Caco-2 (cell line): ENCODE measurements around the gene MT1A. TPM values are rescaled to one million over a fixed set of nuclear protein-coding genes. Genes with fewer than 3 reads are reported as not detected.

Experiments used
- BruUV-seq: library from RNA; stranded (reverse); fragments of 400-500 nt; replicated peaks from 2 replicates; lab custom pipeline; 2021; lab: Mats Ljungman, UMichigan
- CTCF ChIA-PET: fragments of 300-600 bp; sonication (Branson Sonifier 250); formaldehyde crosslinking; loops from one replicate; lab custom pipeline; 2022; ENCODE audit warnings: antibody characterized with exemption; lab: Charles Lee
- POLR2A ChIA-PET: fragments of 300-600 bp; sonication (Branson Sonifier 250); formaldehyde crosslinking; loops from one replicate; lab custom pipeline; 2022; ENCODE audit warnings: antibody characterized with exemption; lab: Charles Lee
- DNase-seq, 2 experiments: peaks; one replicate each; pipeline versions ENCODE4 v3.0.0 to v3.0.0-alpha.2; 2020 to 2022
- H3K27me3 ChIP-seq: replicated peaks from 2 replicates; pipeline ENCODE4 v1.6.0; 2011; ENCODE audit warnings: low read length; ENCODE audit not compliant: control insufficient read depth, insufficient read depth
- H3K36me3 ChIP-seq: 2 replicates; pipeline ENCODE4 v1.5.1; 2011; ENCODE audit warnings: low read length; ENCODE audit not compliant: control insufficient read depth, insufficient read depth
- H3K4me1 ChIP-seq: fragments of 250-450 bp; sonication (Bioruptor Pico); 2 replicates; pipeline ENCODE4 v1.5.1; 2020; ENCODE audit warnings: mild to moderate bottlenecking
- H3K4me3 ChIP-seq: 2 replicates; pipeline ENCODE4 v1.5.1; 2011; ENCODE audit warnings: low read depth, mild to moderate bottlenecking, control low read depth, low read length
- H3K9me3 ChIP-seq: fragments of 250-450 bp; sonication (Bioruptor Pico); 2 replicates; pipeline ENCODE4 v1.5.1; 2020; ENCODE audit warnings: mild to moderate bottlenecking, moderate library complexity
- H3K27ac Mint-ChIP-seq: one replicate; pipeline ENCODE4 v1.8.0; 2022; ENCODE audit warnings: mixed read lengths; ENCODE audit not compliant: unreplicated experiment
- H3K27me3 Mint-ChIP-seq: one replicate; pipeline ENCODE4 v1.8.0; 2022; ENCODE audit warnings: mixed read lengths; ENCODE audit not compliant: insufficient read depth, unreplicated experiment
- H3K36me3 Mint-ChIP-seq: one replicate; pipeline ENCODE4 v1.8.0; 2022; ENCODE audit warnings: mild to moderate bottlenecking, mixed read lengths; ENCODE audit not compliant: insufficient read depth, unreplicated experiment
- H3K4me1 Mint-ChIP-seq: one replicate; pipeline ENCODE4 v1.8.0; 2022; ENCODE audit warnings: low read depth, mixed read lengths; ENCODE audit not compliant: unreplicated experiment
- H3K4me3 Mint-ChIP-seq: one replicate; pipeline ENCODE4 v1.8.0; 2022; ENCODE audit warnings: mild to moderate bottlenecking, moderate library complexity, mixed read lengths; ENCODE audit not compliant: unreplicated experiment
- H3K9me3 Mint-ChIP-seq: one replicate; pipeline ENCODE4 v1.8.0; 2022; ENCODE audit warnings: mixed read lengths; ENCODE audit not compliant: unreplicated experiment
- intact Hi-C: fragments of 100-400 bp; cut with micrococcal nuclease; formaldehyde crosslinking; loops from one replicate; pipeline ENCODE4 v1.10.0; 2022; ENCODE audit not compliant: unreplicated experiment
- total RNA-seq: library from RNA; stranded (reverse); gene quantifications from 2 replicates; pipeline ENCODE4 v1.2.3, GENCODE V29; 2022
- TF ChIP-seq, protein P1 (sequence below), 2 experiments: fragments of 200-600 bp in 1 of 2; IDR thresholded peaks; 1 replicate in 1 of 2; 2 replicates in 1 of 2; pipeline versions ENCODE4 v1.5.1 to v1.8.0; 2011 to 2022; ENCODE audit warnings: antibody characterized with exemption in 1 of 2, control low read depth in 1 of 2, inconsistent platforms in 1 of 2, low read depth in 1 of 2, low read length in 1 of 2, mild to moderate bottlenecking in 1 of 2, moderate library complexity in 1 of 2; ENCODE audit not compliant: insufficient read depth in 1 of 2, severe bottlenecking in 1 of 2, unreplicated experiment in 1 of 2

MT1A gene
- total RNA-seq, 1 experiment from 2014 or later, result 2.5 TPM

DNA sequence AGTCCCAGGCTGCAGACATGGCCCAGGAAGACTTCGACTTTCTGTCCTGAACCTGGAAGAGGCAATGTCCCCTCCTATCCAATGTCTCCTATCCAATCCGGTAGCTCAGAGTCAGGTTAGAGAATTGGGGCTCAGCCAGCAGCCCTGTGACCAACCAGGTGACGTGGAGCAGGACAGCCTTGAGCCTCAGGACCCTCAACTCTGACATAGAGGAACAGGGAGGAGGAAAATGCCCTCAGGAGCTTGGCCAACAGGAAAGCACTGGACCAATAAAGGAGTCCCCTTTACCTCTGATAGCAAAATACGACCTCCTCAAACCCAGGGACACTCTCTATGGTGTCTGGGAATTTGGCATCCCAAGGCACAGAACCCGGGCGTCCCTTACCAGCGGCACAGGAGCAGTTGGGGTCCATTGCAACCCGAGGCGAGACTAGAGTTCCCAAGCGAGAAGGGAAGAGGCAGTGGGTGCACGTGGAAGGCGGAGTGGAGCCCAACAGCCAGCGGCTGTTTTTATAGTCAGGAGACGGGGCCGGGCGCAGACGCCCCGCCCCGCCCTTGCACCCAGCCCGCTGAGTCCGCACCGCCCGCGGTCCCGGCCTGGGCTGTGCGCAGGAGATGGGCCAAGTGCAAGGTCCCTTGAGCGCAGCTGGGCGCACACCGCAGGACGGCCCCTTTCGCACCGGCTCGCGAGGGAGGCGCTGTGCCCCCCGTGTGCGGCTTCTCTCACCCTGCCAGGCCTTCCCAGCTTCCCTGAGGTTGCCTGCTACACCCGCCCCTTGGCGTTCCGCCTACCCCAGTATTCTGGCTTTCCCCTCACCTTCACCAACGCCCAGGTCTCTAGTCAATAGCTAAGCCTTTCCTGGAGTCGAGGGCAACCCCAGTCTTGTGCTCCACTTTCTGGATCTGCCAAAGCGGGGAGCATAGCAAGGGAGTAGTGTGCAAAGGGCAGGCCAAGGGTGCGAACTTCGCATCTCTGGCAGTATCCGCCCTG lies 29.4 kb downstream of the MT1A start, which contains the start of gene MT1G:
Gene MT1G, minus strand, starts transcription at position 485 of the 991 bp plus-strand sequence. Its CDS starts 72 bp downstream, at position 413.
- BruUV-seq, result no TSS peak
- intact Hi-C loops, result no loop called here
- Histone ChIP-seq H3K4me1 (peaks cover 7% of the 10 kb centered on the region), H3K4me3 (no peak within 1 kb of the TSS), H3K9me3 (no peaks in the 10 kb centered on the region), H3K27me3 (peaks cover 3% of the 10 kb centered on the region), H3K36me3 (no peaks in the 10 kb centered on the region)
- H3K4me3 Mint-ChIP-seq, result no peak within 1 kb of the TSS
- ChIA-PET POLR2A (no interaction called here), CTCF (interaction anchor here (1.4 kb wide), 1 partner anchor 34 kb away, joined by 6 read pairs; no protein-coding TSS in a partner anchor)
- no peak for DNase-seq
- no peaks in the 10 kb centered on the region for H3K4me1 Mint-ChIP-seq
- H3K27me3 Mint-ChIP-seq, result peaks cover 57% of the 10 kb centered on the region
- H3K27ac Mint-ChIP-seq, result no peak within 1 kb of the TSS
- H3K9me3 Mint-ChIP-seq, result no peaks in the 10 kb centered on the region
- no peaks in the 10 kb centered on the region for H3K36me3 Mint-ChIP-seq
- TF ChIP-seq, protein P1, sequence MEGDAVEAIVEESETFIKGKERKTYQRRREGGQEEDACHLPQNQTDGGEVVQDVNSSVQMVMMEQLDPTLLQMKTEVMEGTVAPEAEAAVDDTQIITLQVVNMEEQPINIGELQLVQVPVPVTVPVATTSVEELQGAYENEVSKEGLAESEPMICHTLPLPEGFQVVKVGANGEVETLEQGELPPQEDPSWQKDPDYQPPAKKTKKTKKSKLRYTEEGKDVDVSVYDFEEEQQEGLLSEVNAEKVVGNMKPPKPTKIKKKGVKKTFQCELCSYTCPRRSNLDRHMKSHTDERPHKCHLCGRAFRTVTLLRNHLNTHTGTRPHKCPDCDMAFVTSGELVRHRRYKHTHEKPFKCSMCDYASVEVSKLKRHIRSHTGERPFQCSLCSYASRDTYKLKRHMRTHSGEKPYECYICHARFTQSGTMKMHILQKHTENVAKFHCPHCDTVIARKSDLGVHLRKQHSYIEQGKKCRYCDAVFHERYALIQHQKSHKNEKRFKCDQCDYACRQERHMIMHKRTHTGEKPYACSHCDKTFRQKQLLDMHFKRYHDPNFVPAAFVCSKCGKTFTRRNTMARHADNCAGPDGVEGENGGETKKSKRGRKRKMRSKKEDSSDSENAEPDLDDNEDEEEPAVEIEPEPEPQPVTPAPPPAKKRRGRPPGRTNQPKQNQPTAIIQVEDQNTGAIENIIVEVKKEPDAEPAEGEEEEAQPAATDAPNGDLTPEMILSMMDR (IDR thresholded peaks at IDR 0.05; ENCODE audit: insufficient read depth in 1 of 2, low read depth in 1 of 2, low read length in 1 of 2, severe bottlenecking in 1 of 2, unreplicated experiment in 1 of 2), result no peak

DNA sequence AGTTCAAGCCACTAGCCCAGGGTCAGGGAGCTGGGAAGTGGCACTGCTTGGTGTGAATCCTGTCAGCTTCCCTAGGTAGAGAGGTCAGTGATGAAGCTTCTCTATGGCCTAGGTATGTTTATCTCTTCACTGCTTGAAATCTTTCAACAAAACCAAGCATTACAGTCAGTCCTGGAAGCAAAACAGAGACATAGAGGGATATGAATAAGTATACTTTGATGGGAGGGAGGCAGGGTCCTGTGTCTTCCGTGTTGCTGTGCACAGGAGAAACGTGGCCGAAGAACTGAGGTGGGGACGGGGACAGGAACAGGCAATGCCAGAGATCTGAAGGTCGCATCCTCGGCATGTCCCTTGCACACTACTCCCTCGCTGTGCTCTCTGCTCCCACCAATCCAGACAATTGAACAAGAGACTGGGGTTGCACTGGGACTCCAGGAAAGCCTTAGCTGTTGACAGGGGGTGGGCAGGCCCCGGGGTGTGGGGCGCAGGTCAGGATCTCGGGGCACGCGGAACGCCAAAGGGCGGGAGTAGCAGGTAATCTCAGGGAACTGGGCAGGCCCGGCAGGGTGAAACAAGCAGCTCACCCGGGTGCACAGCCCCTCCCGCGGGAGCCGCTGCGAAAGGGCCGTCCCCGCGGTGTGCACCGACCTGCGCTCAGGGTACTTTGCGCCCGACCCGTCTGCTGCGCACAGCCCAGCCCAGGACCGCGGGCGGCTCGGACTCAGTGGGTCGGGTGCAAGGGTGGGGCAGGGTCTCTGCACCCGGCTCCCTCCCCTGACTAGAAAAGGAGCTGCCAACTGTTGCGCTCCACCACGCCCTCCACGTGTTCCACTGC lies 30.8 kb downstream of the MT1A start, which contains the start of gene MT1H:
Gene MT1H, plus strand, starts transcription at position 810 of the 835 bp plus-strand sequence. CDS start 71 bp downstream, outside the sequence.
- CTCF ChIA-PET, result interaction anchor here (0.6 to 1.4 kb wide), 2 partner anchors 33 to 69 kb away, joined by 5 to 6 read pairs; no protein-coding TSS in a partner anchor

More for the DNA sequence above, 30.8 kb downstream of the MT1A start, which contains the start of gene MT1H:
- intact Hi-C loops, result no loop called here
- Histone ChIP-seq H3K4me1 (peaks cover 7% of the 10 kb centered on the region), H3K36me3 (no peaks in the 10 kb centered on the region), H3K27me3 (peaks cover 3% of the 10 kb centered on the region), H3K9me3 (no peaks in the 10 kb centered on the region), H3K4me3 (no peak within 1 kb of the TSS)
- Mint-ChIP-seq H3K4me1 (no peaks in the 10 kb centered on the region), H3K9me3 (no peaks in the 10 kb centered on the region), H3K4me3 (no peak within 1 kb of the TSS), H3K27me3 (peaks cover 59% of the 10 kb centered on the region), H3K36me3 (no peaks in the 10 kb centered on the region), H3K27ac (no peak within 1 kb of the TSS)
- TF ChIP-seq, protein P1 (IDR thresholded peaks at IDR 0.05; ENCODE audit: insufficient read depth in 1 of 2, low read depth in 1 of 2, low read length in 1 of 2, severe bottlenecking in 1 of 2, unreplicated experiment in 1 of 2), result no peak
- BruUV-seq, result no TSS peak
- POLR2A ChIA-PET, result no interaction called here
- DNase-seq, result no peak
